Stimulated activated CD4-positive, alpha-beta T cell treated with anti-CD3 and anti-CD28 coated beads, Interleukin-2, amount 100 ng/mL, for 24 hours (primary cell): Measurements from ENCODE around the gene ZC3H15.
"Not testable (repeated sequence)": the region's sequence is repeated elsewhere in the genome, so short reads cannot be mapped to it uniquely, and the experiment has no call there.

Experiments used
- DNase-seq, 2 donors: peaks; one replicate each; pipeline ENCODE4 v3.0.0-alpha.2; 2020

ZC3H15 gene

GRCh38 chr2:186485871-186486650 lies at the start of gene ZC3H15:
Gene ZC3H15, plus strand, starts transcription at chr2:186486260. Its CDS starts 123 bp downstream, at chr2:186486383.
- DNase-seq: peak; percentile 93 to 96

GRCh38 chr2:186437719-186438118 lies 48.3 kb upstream of the ZC3H15 start:
- no peak for DNase-seq

GRCh38 chr2:186439673-186440095 lies 46.4 kb upstream of the ZC3H15 start:
- DNase-seq: not testable (repeated sequence)

- no peak for DNase-seq
Observed at GRCh38 chr2:186440506-186440905, 45.6 kb upstream of the ZC3H15 start.

- no peak for DNase-seq
Observed at GRCh38 chr2:186442885-186443284, 43.2 kb upstream of the ZC3H15 start.

GRCh38 chr2:186443851-186444250 lies 42.2 kb upstream of the ZC3H15 start:
- no peak for DNase-seq

GRCh38 chr2:186445506-186445905 lies 40.6 kb upstream of the ZC3H15 start:
- no peak for DNase-seq

GRCh38 chr2:186455613-186456012 lies 30.4 kb upstream of the ZC3H15 start:
- no peak for DNase-seq

GRCh38 chr2:186456941-186457340 lies 29.1 kb upstream of the ZC3H15 start:
- DNase-seq: no peak

- DNase-seq: no peak
Observed at GRCh38 chr2:186457908-186458307, 28.2 kb upstream of the ZC3H15 start.

GRCh38 chr2:186459009-186459408 lies 27.1 kb upstream of the ZC3H15 start:
- DNase-seq: no peak

GRCh38 chr2:186460465-186460864 lies 25.6 kb upstream of the ZC3H15 start:
- DNase-seq: no peak

- no peak for DNase-seq
Observed at GRCh38 chr2:186466743-186467142, 19.3 kb upstream of the ZC3H15 start.

- DNase-seq: no peak
Observed at GRCh38 chr2:186467421-186467820, 18.6 kb upstream of the ZC3H15 start.

GRCh38 chr2:186472722-186473493 lies 13.2 kb upstream of the ZC3H15 start:
- not testable (repeated sequence) for DNase-seq

- not testable (repeated sequence) for DNase-seq
Observed at GRCh38 chr2:186474239-186474638, 11.8 kb upstream of the ZC3H15 start.

GRCh38 chr2:186477790-186478189 lies 8.3 kb upstream of the ZC3H15 start:
- DNase-seq: no peak

GRCh38 chr2:186480991-186481390 lies 5.1 kb upstream of the ZC3H15 start:
- no peak for DNase-seq

- DNase-seq: no peak
Observed at GRCh38 chr2:186484062-186484735, 1.9 kb upstream of the ZC3H15 start.

GRCh38 chr2:186485576-186485870 lies 537 bp upstream of the ZC3H15 start:
- DNase-seq: no peak

GRCh38 chr2:186486651-186487647 lies 889 bp downstream of the ZC3H15 start:
- DNase-seq: no peak

GRCh38 chr2:186493564-186494085 lies 7.6 kb downstream of the ZC3H15 start:
- no peak for DNase-seq
